K562 (cell line): Measurements from ENCODE around the gene TMEM214.
"Not testable (repeated sequence)": the region's sequence is repeated elsewhere in the genome, so short reads cannot be mapped to it uniquely, and the experiment has no call there.

Experiments
- BRF2 ChIP-seq: IDR thresholded peaks from 3 replicates; pipeline ENCODE4 v1.6.1; 2011; ENCODE audit warnings: borderline replicate concordance, mild to moderate bottlenecking; ENCODE audit not compliant: insufficient read length, insufficient read depth
- E2F5 ChIP-seq: sonication (generic); formaldehyde crosslinking; IDR thresholded peaks from 2 replicates; pipeline ENCODE4 v1.8.0; 2022; ENCODE audit warnings: mild to moderate bottlenecking, missing genetic modification reagents
- HCFC1 ChIP-seq: IDR thresholded peaks from 2 replicates; pipeline ENCODE4 v1.6.1; 2012; ENCODE audit warnings: low read depth, low read length, improper control_type of control experiment
- MCM3 ChIP-seq: fragments of 450-650 bp; IDR thresholded peaks from 2 replicates; pipeline ENCODE4 v1.6.1; 2016
- NFE2L1 ChIP-seq: fragments of 450-650 bp; IDR thresholded peaks from 2 replicates; pipeline ENCODE4 v1.6.1; 2016; ENCODE audit warnings: missing genetic modification characterization, low read depth, mild to moderate bottlenecking, missing compliant biosample characterization, moderate library complexity, borderline replicate concordance
- PATZ1 ChIP-seq: fragments of 250-450 bp; sonication (Bioruptor Pico); IDR thresholded peaks from 2 replicates; pipeline ENCODE4 v1.5.0; 2020; ENCODE audit warnings: mild to moderate bottlenecking, borderline replicate concordance
- PCBP1 ChIP-seq: fragments of 200-400 bp; formaldehyde crosslinking; IDR thresholded peaks from 2 replicates; pipeline ENCODE4 v1.6.1; 2018; ENCODE audit warnings: mild to moderate bottlenecking, low read depth, low read length; ENCODE audit not compliant: poor library complexity, severe bottlenecking
- POLR2A ChIP-seq: fragments of 450-650 bp; conservative IDR thresholded peaks from 2 replicates; pipeline ENCODE4 v1.6.1; 2016
- SMC3 ChIP-seq: conservative IDR thresholded peaks from 2 replicates; pipeline ENCODE4 v1.6.1; 2011; ENCODE audit warnings: low read depth, low read length, improper control_type of control experiment; ENCODE audit not compliant: insufficient read depth
- STAT6 ChIP-seq: sonication (generic); formaldehyde crosslinking; IDR thresholded peaks from 2 replicates; pipeline ENCODE4 v1.8.1; 2023; ENCODE audit warnings: mild to moderate bottlenecking, missing genetic modification reagents
- TEAD1 ChIP-seq, 2 experiments: fragments of 450-650 bp in 1 of 2; sonication (generic) in 1 of 2; formaldehyde crosslinking; IDR thresholded peaks; 2 replicates each; pipeline versions ENCODE4 v1.4.0 to v1.8.0; 2020 to 2022; ENCODE audit warnings: mild to moderate bottlenecking in 2 of 2, missing genetic modification reagents in 1 of 2
- TEAD4 ChIP-seq, 2 experiments: sonication (generic) in 1 of 2; formaldehyde crosslinking in 1 of 2; IDR thresholded peaks; 2 replicates each; pipeline versions ENCODE4 v1.6.1 to v1.8.0; 2012 to 2022; ENCODE audit warnings: borderline replicate concordance in 1 of 2, inconsistent platforms in 1 of 2, low read length in 1 of 2, mild to moderate bottlenecking in 1 of 2, missing genetic modification reagents in 1 of 2
- ZNF384 ChIP-seq: IDR thresholded peaks from 2 replicates; pipeline ENCODE4 v1.6.1; 2012; ENCODE audit warnings: low read depth, low read length, improper control_type of control experiment
- TF ChIP-seq, protein P1 (sequence below), 3 experiments: IDR thresholded peaks in 2 of 3; conservative IDR thresholded peaks in 1 of 3; 2 replicates each; pipeline ENCODE4 v1.5.1; 2011 to 2012; ENCODE audit warnings: low read length in 3 of 3, mild to moderate bottlenecking in 3 of 3, control low read depth in 2 of 3, improper control_type of control experiment in 1 of 3, inconsistent platforms in 1 of 3, low read depth in 1 of 3, mixed read lengths in 1 of 3, moderate library complexity in 1 of 3; ENCODE audit not compliant: insufficient read depth in 2 of 3

- not testable (repeated sequence) for TF ChIP-seq TEAD1 (CRISPR knock-in tag; IDR thresholded peaks at IDR 0.05); PATZ1 (CRISPR knock-in tag); BRF2; NFE2L1 (tag); MCM3; HCFC1; TEAD4 (IDR thresholded peaks at IDR 0.05; ENCODE audit: low read length); TEAD4 (CRISPR knock-in tag; IDR thresholded peaks at IDR 0.05; ENCODE audit: borderline replicate concordance); POLR2A; PCBP1; ZNF384; STAT6 (CRISPR knock-in tag); E2F5 (CRISPR knock-in tag); SMC3
- TF ChIP-seq, protein P1, sequence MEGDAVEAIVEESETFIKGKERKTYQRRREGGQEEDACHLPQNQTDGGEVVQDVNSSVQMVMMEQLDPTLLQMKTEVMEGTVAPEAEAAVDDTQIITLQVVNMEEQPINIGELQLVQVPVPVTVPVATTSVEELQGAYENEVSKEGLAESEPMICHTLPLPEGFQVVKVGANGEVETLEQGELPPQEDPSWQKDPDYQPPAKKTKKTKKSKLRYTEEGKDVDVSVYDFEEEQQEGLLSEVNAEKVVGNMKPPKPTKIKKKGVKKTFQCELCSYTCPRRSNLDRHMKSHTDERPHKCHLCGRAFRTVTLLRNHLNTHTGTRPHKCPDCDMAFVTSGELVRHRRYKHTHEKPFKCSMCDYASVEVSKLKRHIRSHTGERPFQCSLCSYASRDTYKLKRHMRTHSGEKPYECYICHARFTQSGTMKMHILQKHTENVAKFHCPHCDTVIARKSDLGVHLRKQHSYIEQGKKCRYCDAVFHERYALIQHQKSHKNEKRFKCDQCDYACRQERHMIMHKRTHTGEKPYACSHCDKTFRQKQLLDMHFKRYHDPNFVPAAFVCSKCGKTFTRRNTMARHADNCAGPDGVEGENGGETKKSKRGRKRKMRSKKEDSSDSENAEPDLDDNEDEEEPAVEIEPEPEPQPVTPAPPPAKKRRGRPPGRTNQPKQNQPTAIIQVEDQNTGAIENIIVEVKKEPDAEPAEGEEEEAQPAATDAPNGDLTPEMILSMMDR (IDR thresholded peaks at IDR 0.05 in 2 of 3, conservative IDR thresholded peaks at IDR 0.05 in 1 of 3; ENCODE audit: insufficient read depth in 2 of 3, low read depth in 1 of 3, low read length in 3 of 3) = not testable (repeated sequence)
Measured at GRCh38 chr2:27075566-27075871, 42.8 kb downstream of the TMEM214 start.
